Measurements from ENCODE around the gene PSMB8. TPM values are rescaled to one million over a fixed set of nuclear protein-coding genes. Genes with fewer than 3 reads are reported as not detected.
"Not testable (repeated sequence)": the region's sequence is repeated elsewhere in the genome, so short reads cannot be mapped to it uniquely, and the experiment has no call there.

PSMB8 gene
- total RNA-seq, 1 experiment from 2014 or later = 29.3 TPM

GRCh38 chr6:32838114-32838958, 5.5 kb downstream of the PSMB8 start, which contains the start of gene TAP2:
Gene TAP2 (minus strand): TSS chr6:32838739. CDS start chr6:32838233, 506 bp downstream.
- peak; percentile 96 for DNase-seq (ENCODE audit: low spot score)

GRCh38 chr6:32837651-32838113, 6.2 kb downstream of the PSMB8 start:
- no peak for DNase-seq (ENCODE audit: low spot score)

- no peak for DNase-seq (ENCODE audit: low spot score)
These were observed 7.0 kb downstream of the PSMB8 start for GRCh38 chr6:32836873-32837272.

GRCh38 chr6:32835167-32835893, 8.5 kb downstream of the PSMB8 start:
- DNase-seq (ENCODE audit: low spot score) = no peak

DNA sequence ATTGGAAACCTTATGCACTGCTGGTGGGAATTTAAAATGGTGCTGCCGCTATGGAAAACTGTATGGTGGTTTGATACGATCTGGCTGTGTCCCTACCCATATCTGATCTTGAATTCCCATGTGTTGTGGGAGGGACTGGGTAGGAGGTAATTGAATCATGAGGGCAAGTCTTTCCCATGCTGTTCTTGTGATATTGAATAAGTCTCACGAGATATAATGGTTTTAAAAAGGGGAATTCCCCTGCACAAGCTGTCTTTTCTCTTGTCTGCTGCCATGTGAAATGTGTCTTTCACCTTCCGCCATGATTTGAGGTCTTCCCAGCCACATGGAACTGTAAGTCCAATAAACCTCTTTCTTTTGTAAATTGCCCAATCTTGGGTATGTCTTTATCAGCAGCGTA, 10.2 kb downstream of the PSMB8 start:
- no peak for DNase-seq (ENCODE audit: low spot score)

- no peak for DNase-seq (ENCODE audit: low spot score)
These were observed 11.3 kb downstream of the PSMB8 start for GRCh38 chr6:32832535-32832934.

DNA sequence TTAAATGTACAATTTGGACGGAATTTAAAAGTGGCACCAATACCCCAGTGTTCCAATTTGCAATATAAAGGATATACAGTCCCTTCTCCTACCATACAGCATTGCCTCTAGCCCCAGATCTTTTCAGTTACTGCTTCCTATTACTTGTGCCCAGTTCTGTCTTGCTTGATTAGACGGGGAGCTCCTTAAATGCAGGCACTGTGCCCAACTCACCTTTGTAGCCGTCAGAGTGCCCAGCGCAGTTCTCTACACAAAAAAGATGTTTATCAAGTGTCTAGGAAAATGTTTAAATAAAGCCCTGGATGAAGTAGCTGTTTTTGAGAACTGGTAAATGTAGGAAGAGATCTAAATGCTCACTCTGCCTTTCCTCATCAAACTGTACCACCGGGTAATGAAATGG, 12.9 kb downstream of the PSMB8 start:
- no peak for DNase-seq (ENCODE audit: low spot score)

DNA sequence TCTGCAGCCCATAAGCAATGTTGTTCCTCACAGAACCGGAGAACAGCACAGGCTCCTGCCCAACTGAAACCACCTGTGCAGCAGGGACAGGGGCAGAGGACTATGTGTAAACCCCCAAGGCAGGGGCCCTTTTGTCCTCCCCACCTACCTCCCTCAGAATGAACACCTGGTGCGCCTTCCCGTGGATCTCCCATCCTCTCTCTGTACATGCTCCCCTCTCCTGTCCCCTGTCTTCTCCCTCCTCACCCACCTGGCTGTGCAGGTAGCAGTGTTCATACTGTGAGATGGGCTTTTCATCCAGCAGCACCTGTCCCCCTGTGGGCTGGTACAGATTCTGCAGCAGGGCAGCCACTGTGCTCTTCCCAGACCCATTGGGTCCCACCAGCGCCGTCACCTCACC, 13.8 kb downstream of the PSMB8 start:
- no peak for DNase-seq (ENCODE audit: low spot score)

DNA sequence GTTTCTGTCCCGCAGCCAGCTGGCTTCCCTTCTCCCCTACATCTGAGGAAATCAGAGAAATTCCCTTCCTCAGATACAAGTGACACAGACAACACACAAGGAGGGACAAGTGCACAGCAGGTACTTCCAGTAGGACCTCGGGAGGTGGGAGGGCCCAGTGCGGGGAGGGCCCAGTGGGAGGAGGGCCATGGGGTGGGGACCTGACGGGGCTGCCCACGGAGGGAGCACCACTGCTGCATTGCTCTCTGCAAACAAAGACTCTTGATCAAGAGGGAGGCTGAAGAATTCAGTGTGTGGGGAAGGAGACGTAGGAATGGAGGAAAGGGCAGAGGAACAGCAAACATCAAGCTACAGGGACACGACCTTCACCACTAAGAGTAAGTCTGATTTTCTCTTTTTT, 14.4 kb downstream of the PSMB8 start:
- no peak for DNase-seq (ENCODE audit: low spot score)

- DNase-seq (ENCODE audit: low spot score) = no peak
These were observed 16.8 kb downstream of the PSMB8 start for GRCh38 chr6:32827025-32827424.

DNA sequence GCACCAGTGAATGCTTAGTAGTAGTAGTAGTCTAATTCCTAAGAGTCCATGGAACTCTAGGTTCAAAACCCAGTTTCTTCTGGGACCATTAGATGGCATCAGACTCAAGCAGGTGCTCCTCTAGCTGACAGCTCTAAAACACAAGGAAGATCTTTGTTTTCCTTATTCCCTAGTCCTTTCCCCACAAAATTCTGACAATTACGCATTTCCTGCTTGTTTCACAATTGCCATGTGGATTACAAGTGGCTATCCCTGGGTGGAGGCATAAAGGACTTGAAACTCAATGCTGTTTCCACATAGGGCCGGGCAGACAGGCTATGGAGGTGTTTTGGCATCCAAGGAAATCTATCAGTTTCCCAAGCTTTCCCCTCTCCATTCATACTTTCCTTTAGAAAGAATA, 17.9 kb downstream of the PSMB8 start:
- DNase-seq (ENCODE audit: low spot score) = peak; percentile 45

DNA sequence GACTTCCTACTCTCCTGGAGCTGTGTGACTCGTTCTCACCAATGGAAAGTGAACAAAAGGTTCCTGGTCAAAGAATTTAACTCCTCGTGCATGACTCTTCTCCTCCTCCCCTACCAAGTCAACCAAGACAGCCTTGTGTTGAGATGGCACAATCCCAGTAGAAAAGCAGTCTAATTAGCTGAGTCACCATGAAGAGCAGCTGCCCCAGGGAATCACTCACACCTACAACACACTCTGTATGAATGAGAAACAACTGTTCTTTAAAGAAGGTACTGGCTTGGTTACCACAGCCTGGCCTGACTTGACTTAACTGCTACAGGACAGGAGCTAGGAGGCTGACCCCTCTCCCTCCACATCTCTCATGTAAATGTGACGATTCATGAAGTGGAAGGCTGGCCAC, 24.1 kb downstream of the PSMB8 start:
- DNase-seq (ENCODE audit: low spot score) = no peak

- DNase-seq (ENCODE audit: low spot score) = no peak
These were observed 25.0 kb downstream of the PSMB8 start for GRCh38 chr6:32818867-32819266.

- peak; percentile 65 for DNase-seq (ENCODE audit: low spot score)
These were observed 27.1 kb downstream of the PSMB8 start, which contains the start of gene HLA-DOB for GRCh38 chr6:32816746-32817204. Gene HLA-DOB (minus strand): TSS chr6:32817002. CDS start chr6:32816951, 51 bp downstream.

DNA sequence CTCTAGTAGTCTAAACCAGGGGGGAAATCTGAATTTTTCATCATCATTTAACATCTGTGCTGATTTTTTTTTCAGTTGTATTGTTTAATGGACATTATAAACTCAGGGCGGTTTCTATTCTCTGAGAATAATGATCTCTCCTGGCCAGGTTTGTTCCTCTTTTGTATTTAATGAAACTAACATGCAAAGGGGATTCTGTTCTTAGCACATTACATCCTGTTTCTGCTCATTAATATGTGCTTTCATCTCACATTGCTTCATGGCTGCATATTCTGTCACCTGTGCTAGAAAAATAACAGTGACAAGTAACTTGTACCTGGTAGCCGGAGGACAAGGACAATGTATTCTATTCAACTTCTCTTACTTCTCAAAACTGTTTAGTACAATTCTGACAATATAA, 27.9 kb downstream of the PSMB8 start:
- DNase-seq (ENCODE audit: low spot score) = no peak

DNA sequence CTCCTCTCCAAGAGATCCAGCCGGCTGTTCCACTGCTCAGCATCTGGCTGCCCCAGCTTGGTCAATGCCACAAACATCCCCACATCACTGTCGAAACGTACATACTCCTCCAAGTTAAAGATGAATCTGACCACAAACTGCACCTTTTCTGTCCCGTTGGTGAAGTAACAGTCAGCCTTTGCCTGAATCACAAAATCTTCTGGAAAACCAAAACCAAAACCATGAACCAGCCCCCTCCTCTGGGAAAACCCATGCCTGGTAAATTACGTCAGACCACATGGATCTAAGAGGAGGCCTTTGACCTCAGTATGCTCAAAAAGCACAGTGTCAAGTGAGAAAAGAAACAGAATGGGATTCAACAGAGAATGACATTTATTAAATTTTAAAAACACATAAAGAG, 28.7 kb downstream of the PSMB8 start:
- DNase-seq (ENCODE audit: low spot score) = no peak

- no peak for DNase-seq (ENCODE audit: low spot score)
These were observed 29.7 kb downstream of the PSMB8 start for GRCh38 chr6:32814145-32814544.

DNA sequence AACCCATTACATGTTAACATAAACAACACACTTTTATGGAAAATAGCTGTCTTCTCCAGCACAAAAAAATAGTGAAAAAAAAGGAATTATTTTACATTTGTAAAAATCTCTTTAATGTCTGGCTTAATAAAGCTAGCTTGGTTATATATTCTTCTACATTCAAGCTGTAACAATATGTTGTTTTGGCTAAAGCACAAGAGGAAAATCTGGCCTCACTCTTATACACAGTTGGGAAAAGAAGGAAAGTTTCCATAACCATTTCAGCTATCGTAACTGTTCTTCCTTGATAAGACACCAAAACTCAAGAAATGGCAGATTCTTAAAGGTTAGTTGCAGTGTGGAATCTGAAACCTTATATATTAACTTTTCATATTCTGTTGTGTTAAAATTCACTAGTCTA, 34.7 kb downstream of the PSMB8 start:
- no peak for DNase-seq (ENCODE audit: low spot score)

GRCh38 chr6:32807020-32807580, 36.7 kb downstream of the PSMB8 start:
- DNase-seq (ENCODE audit: low spot score) = no peak

- DNase-seq (ENCODE audit: low spot score) = not testable (repeated sequence)
These were observed 38.4 kb downstream of the PSMB8 start for GRCh38 chr6:32805404-32805803.

- DNase-seq (ENCODE audit: low spot score) = no peak
These were observed 40.4 kb downstream of the PSMB8 start for GRCh38 chr6:32803416-32803815.

DNA sequence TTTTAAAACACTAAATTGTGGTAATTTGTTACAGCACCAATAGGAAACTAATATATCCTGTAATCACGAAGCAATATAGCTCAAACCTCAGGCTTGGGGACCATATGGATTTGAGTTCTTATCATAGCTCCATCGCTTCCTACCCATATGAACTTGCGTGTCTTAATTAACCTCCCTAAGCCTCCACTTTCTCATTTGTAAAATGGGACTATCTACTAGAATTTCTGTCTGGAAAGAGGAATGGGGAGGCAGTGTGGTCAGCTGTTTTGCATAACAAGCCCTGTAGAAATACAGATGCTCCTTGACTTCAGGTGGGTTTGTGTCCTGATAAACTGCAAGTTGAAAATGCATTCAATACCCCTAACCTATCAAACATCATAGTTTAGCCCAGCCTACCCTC, 44.1 kb downstream of the PSMB8 start:
- DNase-seq (ENCODE audit: low spot score) = no peak

Data from HT-29 (cell line).